K562 (cell line): ENCODE measurements around the gene CRAMP1. TPM values are rescaled to one million over a fixed set of nuclear protein-coding genes. Genes with fewer than 3 reads are reported as not detected.

Source experiments
- HDAC2 ChIP-seq: fragments of 450-650 bp; IDR thresholded peaks from 2 replicates; pipeline ENCODE4 v1.6.1; 2016; ENCODE audit warnings: mild to moderate bottlenecking
- KDM2B ChIP-seq: fragments of 250-450 bp; sonication (Bioruptor Pico); IDR thresholded peaks from 2 replicates; pipeline ENCODE4 v1.8.0; 2021; ENCODE audit warnings: mild to moderate bottlenecking, moderate library complexity
- KDM5B ChIP-seq: fragments of 200-600 bp; sonication (generic); IDR thresholded peaks from 2 replicates; pipeline ENCODE4 v1.6.1; 2012; ENCODE audit warnings: low read depth, mild to moderate bottlenecking, moderate library complexity, low read length, control low read depth, inconsistent platforms; ENCODE audit not compliant: insufficient replicate concordance
- KLF6 ChIP-seq: fragments of 250-450 bp; sonication (Bioruptor Pico); IDR thresholded peaks from 2 replicates; pipeline ENCODE4 v1.4.0; 2020; ENCODE audit warnings: mild to moderate bottlenecking, moderate library complexity, borderline replicate concordance
- RBBP5 ChIP-seq: fragments of 200-600 bp; sonication (generic); IDR thresholded peaks from 2 replicates; pipeline ENCODE4 v1.6.1; 2012; ENCODE audit warnings: borderline replicate concordance, mild to moderate bottlenecking, low read length, control low read depth, inconsistent platforms; ENCODE audit not compliant: insufficient read depth, poor library complexity, severe bottlenecking
- SIN3A ChIP-seq, 2 experiments: fragments of 150-350 bp in 1 of 2; IDR thresholded peaks; 2 replicates each; pipeline ENCODE4 v1.6.1; 2011 to 2016; ENCODE audit warnings: borderline replicate concordance in 2 of 2, low read depth in 2 of 2, low read length in 2 of 2, mild to moderate bottlenecking in 2 of 2, moderate library complexity in 2 of 2; ENCODE audit not compliant: control insufficient read depth in 1 of 2
- polyA plus RNA-seq, 8 experiments: library from polyadenylated mRNA; depleted of rRNA in 4 of 8; stranded (reverse) in 5 of 8; unstranded in 3 of 8; fragments of >200 nt; fragmentation: Nextera tagmentation in 2 of 8; fragmentation: Illumina TruSeq in 1 of 8; extraction: Ambion mirVana in 2 of 8; extraction: Trizol in 1 of 8; gene quantifications; 2 replicates each; pipeline versions ENCODE4 v1.2.1 to v1.2.3, GENCODE V29; 2011 to 2014; ENCODE audit warnings: inconsistent platforms in 1 of 8, missing spikeins in 1 of 8
- total RNA-seq, 7 experiments: library from RNA; depleted of rRNA in 6 of 7; stranded (reverse); fragments of >200 nt in 6 of 7; fragmentation: Illumina TruSeq in 2 of 7; extraction: Trizol in 2 of 7; gene quantifications; 2 replicates each; pipeline versions ENCODE4 v1.2.1 to v1.2.3, GENCODE V29; 2011 to 2021; ENCODE audit warnings: low replicate concordance in 1 of 7
- TF ChIP-seq, protein P1 (sequence below): fragments of 200-800 bp; sonication (Bioruptor generic); IDR thresholded peaks from 2 replicates; pipeline ENCODE4 v1.6.1; 2017; ENCODE audit warnings: missing genetic modification characterization, missing compliant biosample characterization
- TF ChIP-seq, protein P2 (sequence below): fragments of 450-650 bp; IDR thresholded peaks from 2 replicates; pipeline ENCODE4 v1.6.1; 2016; ENCODE audit warnings: mild to moderate bottlenecking, moderate library complexity
- TF ChIP-seq, protein P3 (sequence below): fragments of 450-650 bp; IDR thresholded peaks from 2 replicates; pipeline ENCODE4 v1.6.1; 2016; ENCODE audit warnings: borderline replicate concordance

Gene CRAMP1
- total and polyA plus RNA-seq, 9 of the 15 experiments (the other 6 are each of a cell fraction or from before 2014, with no cell fraction given), result 0.52 to 20.8 (median 7.5) TPM

DNA sequence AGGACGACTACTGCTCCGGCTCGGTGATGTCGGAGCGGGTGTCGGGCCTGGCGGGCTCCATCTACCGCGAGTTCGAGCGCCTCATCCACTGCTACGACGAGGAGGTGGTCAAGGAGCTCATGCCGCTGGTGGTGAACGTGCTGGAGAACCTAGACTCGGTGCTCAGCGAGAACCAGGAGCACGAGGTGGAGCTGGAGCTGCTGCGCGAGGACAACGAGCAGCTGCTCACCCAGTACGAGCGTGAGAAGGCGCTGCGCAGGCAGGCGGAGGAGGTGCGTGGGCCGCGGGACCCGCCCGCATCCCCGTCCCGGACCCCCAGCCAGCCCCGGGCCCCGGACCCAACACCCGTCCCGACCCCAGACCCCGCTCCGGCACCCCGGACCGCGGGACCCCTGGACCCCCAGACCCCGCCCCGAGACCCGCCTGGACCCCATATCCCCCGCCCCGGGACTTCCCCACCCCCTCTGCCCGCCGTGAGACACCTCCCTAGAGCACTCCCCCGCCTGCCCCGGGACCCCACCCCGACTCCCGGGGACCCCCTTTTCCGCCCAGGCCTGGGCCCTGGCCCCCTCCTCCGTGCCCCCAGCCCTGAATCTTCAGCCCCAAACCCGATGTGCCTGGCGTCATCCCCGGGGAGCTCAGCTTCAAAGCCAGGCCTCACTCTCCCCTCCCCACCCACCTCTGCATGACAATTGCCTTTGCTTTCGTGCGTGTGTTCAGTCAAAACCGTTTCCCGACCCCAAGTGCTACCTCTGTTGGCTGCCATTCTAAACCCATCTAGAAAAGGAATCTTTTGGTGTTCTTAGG lies 94.4 kb downstream of the CRAMP1 start (continued):
- TF ChIP-seq, protein P1, sequence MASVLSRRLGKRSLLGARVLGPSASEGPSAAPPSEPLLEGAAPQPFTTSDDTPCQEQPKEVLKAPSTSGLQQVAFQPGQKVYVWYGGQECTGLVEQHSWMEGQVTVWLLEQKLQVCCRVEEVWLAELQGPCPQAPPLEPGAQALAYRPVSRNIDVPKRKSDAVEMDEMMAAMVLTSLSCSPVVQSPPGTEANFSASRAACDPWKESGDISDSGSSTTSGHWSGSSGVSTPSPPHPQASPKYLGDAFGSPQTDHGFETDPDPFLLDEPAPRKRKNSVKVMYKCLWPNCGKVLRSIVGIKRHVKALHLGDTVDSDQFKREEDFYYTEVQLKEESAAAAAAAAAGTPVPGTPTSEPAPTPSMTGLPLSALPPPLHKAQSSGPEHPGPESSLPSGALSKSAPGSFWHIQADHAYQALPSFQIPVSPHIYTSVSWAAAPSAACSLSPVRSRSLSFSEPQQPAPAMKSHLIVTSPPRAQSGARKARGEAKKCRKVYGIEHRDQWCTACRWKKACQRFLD (CRISPR knock-in tag), result peak; percentile 48; the same call in 1 of the 2 replicates
- 0 out of 2 replicates have a peak, but pooled peaks have one; percentile 26 for TF ChIP-seq KDM2B (CRISPR knock-in tag)
- TF ChIP-seq KLF6 (CRISPR knock-in tag), result no peak
- TF ChIP-seq RBBP5, result peak; percentile 13
- TF ChIP-seq, protein P2, sequence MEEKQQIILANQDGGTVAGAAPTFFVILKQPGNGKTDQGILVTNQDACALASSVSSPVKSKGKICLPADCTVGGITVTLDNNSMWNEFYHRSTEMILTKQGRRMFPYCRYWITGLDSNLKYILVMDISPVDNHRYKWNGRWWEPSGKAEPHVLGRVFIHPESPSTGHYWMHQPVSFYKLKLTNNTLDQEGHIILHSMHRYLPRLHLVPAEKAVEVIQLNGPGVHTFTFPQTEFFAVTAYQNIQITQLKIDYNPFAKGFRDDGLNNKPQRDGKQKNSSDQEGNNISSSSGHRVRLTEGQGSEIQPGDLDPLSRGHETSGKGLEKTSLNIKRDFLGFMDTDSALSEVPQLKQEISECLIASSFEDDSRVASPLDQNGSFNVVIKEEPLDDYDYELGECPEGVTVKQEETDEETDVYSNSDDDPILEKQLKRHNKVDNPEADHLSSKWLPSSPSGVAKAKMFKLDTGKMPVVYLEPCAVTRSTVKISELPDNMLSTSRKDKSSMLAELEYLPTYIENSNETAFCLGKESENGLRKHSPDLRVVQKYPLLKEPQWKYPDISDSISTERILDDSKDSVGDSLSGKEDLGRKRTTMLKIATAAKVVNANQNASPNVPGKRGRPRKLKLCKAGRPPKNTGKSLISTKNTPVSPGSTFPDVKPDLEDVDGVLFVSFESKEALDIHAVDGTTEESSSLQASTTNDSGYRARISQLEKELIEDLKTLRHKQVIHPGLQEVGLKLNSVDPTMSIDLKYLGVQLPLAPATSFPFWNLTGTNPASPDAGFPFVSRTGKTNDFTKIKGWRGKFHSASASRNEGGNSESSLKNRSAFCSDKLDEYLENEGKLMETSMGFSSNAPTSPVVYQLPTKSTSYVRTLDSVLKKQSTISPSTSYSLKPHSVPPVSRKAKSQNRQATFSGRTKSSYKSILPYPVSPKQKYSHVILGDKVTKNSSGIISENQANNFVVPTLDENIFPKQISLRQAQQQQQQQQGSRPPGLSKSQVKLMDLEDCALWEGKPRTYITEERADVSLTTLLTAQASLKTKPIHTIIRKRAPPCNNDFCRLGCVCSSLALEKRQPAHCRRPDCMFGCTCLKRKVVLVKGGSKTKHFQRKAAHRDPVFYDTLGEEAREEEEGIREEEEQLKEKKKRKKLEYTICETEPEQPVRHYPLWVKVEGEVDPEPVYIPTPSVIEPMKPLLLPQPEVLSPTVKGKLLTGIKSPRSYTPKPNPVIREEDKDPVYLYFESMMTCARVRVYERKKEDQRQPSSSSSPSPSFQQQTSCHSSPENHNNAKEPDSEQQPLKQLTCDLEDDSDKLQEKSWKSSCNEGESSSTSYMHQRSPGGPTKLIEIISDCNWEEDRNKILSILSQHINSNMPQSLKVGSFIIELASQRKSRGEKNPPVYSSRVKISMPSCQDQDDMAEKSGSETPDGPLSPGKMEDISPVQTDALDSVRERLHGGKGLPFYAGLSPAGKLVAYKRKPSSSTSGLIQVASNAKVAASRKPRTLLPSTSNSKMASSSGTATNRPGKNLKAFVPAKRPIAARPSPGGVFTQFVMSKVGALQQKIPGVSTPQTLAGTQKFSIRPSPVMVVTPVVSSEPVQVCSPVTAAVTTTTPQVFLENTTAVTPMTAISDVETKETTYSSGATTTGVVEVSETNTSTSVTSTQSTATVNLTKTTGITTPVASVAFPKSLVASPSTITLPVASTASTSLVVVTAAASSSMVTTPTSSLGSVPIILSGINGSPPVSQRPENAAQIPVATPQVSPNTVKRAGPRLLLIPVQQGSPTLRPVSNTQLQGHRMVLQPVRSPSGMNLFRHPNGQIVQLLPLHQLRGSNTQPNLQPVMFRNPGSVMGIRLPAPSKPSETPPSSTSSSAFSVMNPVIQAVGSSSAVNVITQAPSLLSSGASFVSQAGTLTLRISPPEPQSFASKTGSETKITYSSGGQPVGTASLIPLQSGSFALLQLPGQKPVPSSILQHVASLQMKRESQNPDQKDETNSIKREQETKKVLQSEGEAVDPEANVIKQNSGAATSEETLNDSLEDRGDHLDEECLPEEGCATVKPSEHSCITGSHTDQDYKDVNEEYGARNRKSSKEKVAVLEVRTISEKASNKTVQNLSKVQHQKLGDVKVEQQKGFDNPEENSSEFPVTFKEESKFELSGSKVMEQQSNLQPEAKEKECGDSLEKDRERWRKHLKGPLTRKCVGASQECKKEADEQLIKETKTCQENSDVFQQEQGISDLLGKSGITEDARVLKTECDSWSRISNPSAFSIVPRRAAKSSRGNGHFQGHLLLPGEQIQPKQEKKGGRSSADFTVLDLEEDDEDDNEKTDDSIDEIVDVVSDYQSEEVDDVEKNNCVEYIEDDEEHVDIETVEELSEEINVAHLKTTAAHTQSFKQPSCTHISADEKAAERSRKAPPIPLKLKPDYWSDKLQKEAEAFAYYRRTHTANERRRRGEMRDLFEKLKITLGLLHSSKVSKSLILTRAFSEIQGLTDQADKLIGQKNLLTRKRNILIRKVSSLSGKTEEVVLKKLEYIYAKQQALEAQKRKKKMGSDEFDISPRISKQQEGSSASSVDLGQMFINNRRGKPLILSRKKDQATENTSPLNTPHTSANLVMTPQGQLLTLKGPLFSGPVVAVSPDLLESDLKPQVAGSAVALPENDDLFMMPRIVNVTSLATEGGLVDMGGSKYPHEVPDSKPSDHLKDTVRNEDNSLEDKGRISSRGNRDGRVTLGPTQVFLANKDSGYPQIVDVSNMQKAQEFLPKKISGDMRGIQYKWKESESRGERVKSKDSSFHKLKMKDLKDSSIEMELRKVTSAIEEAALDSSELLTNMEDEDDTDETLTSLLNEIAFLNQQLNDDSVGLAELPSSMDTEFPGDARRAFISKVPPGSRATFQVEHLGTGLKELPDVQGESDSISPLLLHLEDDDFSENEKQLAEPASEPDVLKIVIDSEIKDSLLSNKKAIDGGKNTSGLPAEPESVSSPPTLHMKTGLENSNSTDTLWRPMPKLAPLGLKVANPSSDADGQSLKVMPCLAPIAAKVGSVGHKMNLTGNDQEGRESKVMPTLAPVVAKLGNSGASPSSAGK, result peak; percentile 86
- TF ChIP-seq, protein P3, sequence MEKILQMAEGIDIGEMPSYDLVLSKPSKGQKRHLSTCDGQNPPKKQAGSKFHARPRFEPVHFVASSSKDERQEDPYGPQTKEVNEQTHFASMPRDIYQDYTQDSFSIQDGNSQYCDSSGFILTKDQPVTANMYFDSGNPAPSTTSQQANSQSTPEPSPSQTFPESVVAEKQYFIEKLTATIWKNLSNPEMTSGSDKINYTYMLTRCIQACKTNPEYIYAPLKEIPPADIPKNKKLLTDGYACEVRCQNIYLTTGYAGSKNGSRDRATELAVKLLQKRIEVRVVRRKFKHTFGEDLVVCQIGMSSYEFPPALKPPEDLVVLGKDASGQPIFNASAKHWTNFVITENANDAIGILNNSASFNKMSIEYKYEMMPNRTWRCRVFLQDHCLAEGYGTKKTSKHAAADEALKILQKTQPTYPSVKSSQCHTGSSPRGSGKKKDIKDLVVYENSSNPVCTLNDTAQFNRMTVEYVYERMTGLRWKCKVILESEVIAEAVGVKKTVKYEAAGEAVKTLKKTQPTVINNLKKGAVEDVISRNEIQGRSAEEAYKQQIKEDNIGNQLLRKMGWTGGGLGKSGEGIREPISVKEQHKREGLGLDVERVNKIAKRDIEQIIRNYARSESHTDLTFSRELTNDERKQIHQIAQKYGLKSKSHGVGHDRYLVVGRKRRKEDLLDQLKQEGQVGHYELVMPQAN, result peak; percentile 32; the same call in 1 of the 2 replicates
- TF ChIP-seq KDM5B, result peak; percentile 17
- peak in 1 of 2 experiments; percentile 13; a peak in 1 of 4 replicates for TF ChIP-seq SIN3A (IDR thresholded peaks at IDR 0.05; ENCODE audit: borderline replicate concordance in 2 of 2, control insufficient read depth in 1 of 2, low read depth in 2 of 2, low read length in 2 of 2)
- TF ChIP-seq HDAC2, result peak; percentile 12; the same call in 1 of the 2 replicates
